HEK293 (cell line): ENCODE data around the gene CKS1B.
A peak's percentile ranks its signal among the peaks of the same experiment; 100 is the strongest.

ENCODE experiments used
- CTCF ChIA-PET: fragments of 350-600 bp; formaldehyde crosslinking; extraction: SDS; loops from one replicate; lab custom pipeline; 2021; ENCODE audit warnings: antibody characterized with exemption; lab: Yijun Ruan, JAX
- POLR2A ChIA-PET: fragments of 300-600 bp; formaldehyde crosslinking; extraction: SDS; loops from one replicate; lab custom pipeline; 2020; ENCODE audit warnings: antibody characterized with exemption, inconsistent platforms; lab: Yijun Ruan, JAX
- H3K27ac ChIP-seq: fragments of 200-500 bp; sonication (Bioruptor generic); 2 replicates; pipeline ENCODE4 v1.5.1; 2014; ENCODE audit warnings: low read depth, low read length, control low read depth, inconsistent platforms; ENCODE audit errors: extremely low read depth
- H3K36me3 ChIP-seq, 2 experiments: fragments of 200-500 bp in 1 of 2; sonication (Bioruptor generic) in 1 of 2; 1 replicate in 1 of 2; 2 replicates in 1 of 2; pipeline ENCODE4 v1.5.1; 2014 to 2017; ENCODE audit warnings: inconsistent platforms in 2 of 2, low read length in 2 of 2; ENCODE audit not compliant: control insufficient read depth in 2 of 2, insufficient read depth in 1 of 2
- H3K4me1 ChIP-seq: fragments of 200-500 bp; sonication (Bioruptor generic); 2 replicates; pipeline ENCODE4 v1.5.1; 2014; ENCODE audit warnings: mild to moderate bottlenecking, low read length, inconsistent platforms; ENCODE audit not compliant: control insufficient read depth, insufficient read depth
- H3K4me3 ChIP-seq: 2 replicates; pipeline ENCODE4 v1.5.1; 2011; ENCODE audit warnings: low read depth, mild to moderate bottlenecking, control low read depth, low read length, moderate library complexity
- H3K9me3 ChIP-seq: fragments of 200-500 bp; sonication (Bioruptor generic); 2 replicates; pipeline ENCODE4 v1.5.1; 2014; ENCODE audit warnings: low read depth, low read length, inconsistent platforms; ENCODE audit not compliant: control insufficient read depth, insufficient read depth
- EGR2 ChIP-seq: fragments of 450-650 bp; formaldehyde crosslinking; IDR thresholded peaks from 2 replicates; pipeline ENCODE4 v1.5.1; 2016; ENCODE audit warnings: low read depth, missing biosample characterization, missing genetic modification characterization
- HOXA7 ChIP-seq: sonication (generic); formaldehyde crosslinking; IDR thresholded peaks from 2 replicates; pipeline ENCODE4 v1.8.1; 2022; ENCODE audit warnings: missing genetic modification reagents, borderline replicate concordance
- HOXD13 ChIP-seq: sonication (generic); formaldehyde crosslinking; IDR thresholded peaks from 2 replicates; pipeline ENCODE4 v1.8.0; 2022; ENCODE audit warnings: missing genetic modification reagents, borderline replicate concordance
- KLF7 ChIP-seq: fragments of 450-650 bp; formaldehyde crosslinking; IDR thresholded peaks from 2 replicates; pipeline ENCODE4 v1.5.1; 2016; ENCODE audit warnings: missing biosample characterization, missing genetic modification characterization, borderline replicate concordance
- RBAK ChIP-seq: fragments of 450-650 bp; formaldehyde crosslinking; IDR thresholded peaks from 2 replicates; pipeline ENCODE4 v1.5.1; 2016; ENCODE audit warnings: missing biosample characterization, missing genetic modification characterization
- ZFHX2 ChIP-seq: fragments of 450-650 bp; formaldehyde crosslinking; conservative IDR thresholded peaks from 2 replicates; pipeline ENCODE4 v1.5.1; 2016; ENCODE audit warnings: missing biosample characterization, missing genetic modification characterization
- ZNF114 ChIP-seq: fragments of 450-650 bp; formaldehyde crosslinking; IDR thresholded peaks from 2 replicates; pipeline ENCODE4 v1.5.0; 2017; ENCODE audit warnings: missing biosample characterization, missing genetic modification characterization
- ZNF132 ChIP-seq: fragments of 450-650 bp; formaldehyde crosslinking; IDR thresholded peaks from 2 replicates; pipeline ENCODE4 v1.5.1; 2017; ENCODE audit warnings: missing biosample characterization, missing genetic modification characterization, borderline replicate concordance
- ZNF169 ChIP-seq: fragments of 450-650 bp; formaldehyde crosslinking; IDR thresholded peaks from 2 replicates; pipeline ENCODE4 v1.5.1; 2016; ENCODE audit warnings: missing biosample characterization, missing genetic modification characterization
- ZNF223 ChIP-seq: fragments of 450-650 bp; formaldehyde crosslinking; IDR thresholded peaks from 2 replicates; pipeline ENCODE4 v1.5.1; 2016; ENCODE audit warnings: missing biosample characterization, missing genetic modification characterization
- ZNF239 ChIP-seq: fragments of 450-650 bp; formaldehyde crosslinking; IDR thresholded peaks from 2 replicates; pipeline ENCODE4 v1.5.1; 2016; ENCODE audit warnings: missing biosample characterization, missing genetic modification characterization
- ZNF548 ChIP-seq: fragments of 450-650 bp; formaldehyde crosslinking; IDR thresholded peaks from 2 replicates; pipeline ENCODE4 v1.5.1; 2016; ENCODE audit warnings: missing biosample characterization, missing genetic modification characterization
- ZNF670 ChIP-seq: fragments of 450-650 bp; formaldehyde crosslinking; IDR thresholded peaks from 2 replicates; pipeline ENCODE4 v1.5.1; 2016; ENCODE audit warnings: missing biosample characterization, missing genetic modification characterization, low read depth
- ZNF701 ChIP-seq: fragments of 450-650 bp; formaldehyde crosslinking; IDR thresholded peaks from 2 replicates; pipeline ENCODE4 v1.5.1; 2016; ENCODE audit warnings: missing biosample characterization, missing genetic modification characterization
- ZNF776 ChIP-seq: fragments of 450-650 bp; formaldehyde crosslinking; IDR thresholded peaks from 2 replicates; pipeline ENCODE4 v1.5.0; 2017; ENCODE audit warnings: missing biosample characterization, missing genetic modification characterization, borderline replicate concordance
- TF ChIP-seq, protein P1 (sequence below): fragments of 450-650 bp; formaldehyde crosslinking; IDR thresholded peaks from 2 replicates; pipeline ENCODE4 v1.5.1; 2016; ENCODE audit warnings: missing biosample characterization, missing genetic modification characterization, low read depth
- TF ChIP-seq, protein P2 (sequence below): fragments of 450-650 bp; formaldehyde crosslinking; IDR thresholded peaks from 2 replicates; pipeline ENCODE4 v1.5.1; 2016; ENCODE audit warnings: missing biosample characterization, missing genetic modification characterization
- TF ChIP-seq, protein P3 (sequence below): fragments of 450-650 bp; formaldehyde crosslinking; IDR thresholded peaks from 2 replicates; pipeline ENCODE4 v1.5.1; 2016; ENCODE audit warnings: missing biosample characterization, missing genetic modification characterization
- TF ChIP-seq, protein P4 (sequence below): fragments of 450-650 bp; formaldehyde crosslinking; optimal IDR thresholded peaks from 2 replicates; pipeline ENCODE3; 2016; ENCODE audit warnings: missing biosample characterization, mild to moderate bottlenecking, missing genetic modification characterization

The CKS1B gene

DNA sequence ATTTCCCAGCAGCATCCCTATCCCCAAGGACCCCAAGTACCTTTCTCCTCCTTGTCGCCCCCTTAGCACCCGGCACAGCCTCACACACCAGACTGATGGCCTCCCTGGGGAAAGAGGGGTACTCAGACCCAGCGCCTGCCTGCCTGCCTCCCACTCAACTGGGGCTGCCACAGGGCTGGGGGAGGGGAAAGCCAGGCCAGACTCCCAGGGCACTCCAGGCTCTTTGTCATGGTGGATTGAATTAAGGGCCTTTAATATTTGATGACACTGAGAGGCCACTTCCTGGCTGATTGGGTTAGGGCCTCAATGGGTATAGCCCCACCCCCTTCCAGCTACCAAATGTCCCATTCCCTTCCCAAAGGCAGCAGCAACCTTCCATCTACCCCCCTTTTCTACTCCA is 5.8 kb upstream of the CKS1B start:
- Histone ChIP-seq H3K4me3 (no peak overlapping the region), H3K9me3 (no peaks in the 10 kb centered on the region), H3K4me1 (peaks cover 12% of the 10 kb centered on the region), H3K27ac (no peak overlapping the region), H3K36me3 (peaks cover 0 to 58% of the 10 kb centered on the region in 2 experiments; a peak in 1 of 3 replicates)
- ChIA-PET CTCF (interaction anchor here (0.6 to 1.7 kb wide), 2 partner anchors 31 to 396 kb away, joined by 4 to 5 read pairs; no protein-coding TSS in a partner anchor), POLR2A (no interaction called here)
- peak; percentile 63 for TF ChIP-seq ZFHX2 (tag by site-specific recombination)
- no peak for TF ChIP-seq RBAK (tag by site-specific recombination)

DNA sequence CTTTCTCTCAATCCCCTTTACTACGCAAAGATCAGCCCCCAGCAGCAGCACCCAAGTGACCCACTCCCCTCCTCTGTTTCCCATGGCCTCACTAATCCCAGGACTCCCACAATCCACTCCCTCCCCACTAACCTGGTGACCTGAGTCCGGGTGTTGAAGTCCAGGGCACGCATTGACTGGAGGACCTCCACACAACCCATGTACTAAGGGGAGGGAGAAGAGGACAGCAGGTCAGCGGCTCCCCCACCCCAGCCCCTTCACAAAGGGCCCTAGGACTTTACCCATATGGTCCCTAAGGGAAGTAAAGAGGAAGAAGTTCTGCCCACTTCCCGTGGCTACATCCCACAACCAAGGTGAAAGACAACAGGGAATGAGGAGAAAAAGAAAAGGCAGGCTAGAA is 5.2 kb upstream of the CKS1B start:
- no peak overlapping the region for H3K4me3 ChIP-seq
- TF ChIP-seq, protein P1, sequence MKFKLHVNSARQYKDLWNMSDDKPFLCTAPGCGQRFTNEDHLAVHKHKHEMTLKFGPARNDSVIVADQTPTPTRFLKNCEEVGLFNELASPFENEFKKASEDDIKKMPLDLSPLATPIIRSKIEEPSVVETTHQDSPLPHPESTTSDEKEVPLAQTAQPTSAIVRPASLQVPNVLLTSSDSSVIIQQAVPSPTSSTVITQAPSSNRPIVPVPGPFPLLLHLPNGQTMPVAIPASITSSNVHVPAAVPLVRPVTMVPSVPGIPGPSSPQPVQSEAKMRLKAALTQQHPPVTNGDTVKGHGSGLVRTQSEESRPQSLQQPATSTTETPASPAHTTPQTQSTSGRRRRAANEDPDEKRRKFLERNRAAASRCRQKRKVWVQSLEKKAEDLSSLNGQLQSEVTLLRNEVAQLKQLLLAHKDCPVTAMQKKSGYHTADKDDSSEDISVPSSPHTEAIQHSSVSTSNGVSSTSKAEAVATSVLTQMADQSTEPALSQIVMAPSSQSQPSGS (tag by site-specific recombination), result no peak
- no peak for TF ChIP-seq KLF7
- H3K9me3 ChIP-seq, result no peaks in the 10 kb centered on the region
- ChIA-PET POLR2A (no interaction called here), CTCF (interaction anchor here (0.6 to 2.0 kb wide), 3 partner anchors 30 to 396 kb away, joined by 4 to 10 read pairs (median 5); no protein-coding TSS in a partner anchor)
- H3K4me1 ChIP-seq, result peaks cover 12% of the 10 kb centered on the region
- no peak overlapping the region for H3K27ac ChIP-seq
- peaks cover 0 to 53% of the 10 kb centered on the region in 2 experiments; a peak in 1 of 3 replicates for H3K36me3 ChIP-seq

DNA sequence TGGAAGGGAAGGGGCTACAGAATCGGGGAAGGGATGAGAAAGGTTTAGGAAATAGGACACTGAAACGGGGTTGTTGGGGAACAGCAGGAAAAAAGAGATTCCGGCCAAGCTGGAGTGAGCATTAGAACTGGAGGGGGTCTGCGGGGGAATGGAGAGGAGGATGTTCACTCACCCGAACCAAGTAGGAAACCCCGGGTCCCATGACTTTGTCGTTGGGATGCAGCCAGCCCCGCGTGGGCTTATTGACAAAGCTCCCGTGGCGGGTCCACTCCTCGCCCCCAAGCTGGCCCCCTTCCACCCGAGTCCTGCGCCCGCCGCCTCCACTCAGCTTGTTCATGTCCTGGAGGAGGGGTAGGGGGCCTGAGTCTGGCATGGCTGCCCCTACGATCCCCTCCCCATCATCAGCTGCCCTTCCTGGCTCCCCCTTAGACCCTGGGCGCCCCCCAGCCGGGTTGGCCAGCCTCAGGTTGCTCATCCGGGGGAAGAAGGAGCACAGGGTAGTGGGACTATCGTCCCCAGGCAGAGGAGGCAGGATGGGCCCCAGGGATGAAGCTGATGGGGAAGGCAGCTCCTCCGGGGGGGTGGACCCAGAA is 4.5 kb upstream of the CKS1B start:
- Histone ChIP-seq H3K27ac (peak overlapping the region; percentile 32; the same call in 1 of the 2 replicates), H3K4me3 (no peak overlapping the region)

DNA sequence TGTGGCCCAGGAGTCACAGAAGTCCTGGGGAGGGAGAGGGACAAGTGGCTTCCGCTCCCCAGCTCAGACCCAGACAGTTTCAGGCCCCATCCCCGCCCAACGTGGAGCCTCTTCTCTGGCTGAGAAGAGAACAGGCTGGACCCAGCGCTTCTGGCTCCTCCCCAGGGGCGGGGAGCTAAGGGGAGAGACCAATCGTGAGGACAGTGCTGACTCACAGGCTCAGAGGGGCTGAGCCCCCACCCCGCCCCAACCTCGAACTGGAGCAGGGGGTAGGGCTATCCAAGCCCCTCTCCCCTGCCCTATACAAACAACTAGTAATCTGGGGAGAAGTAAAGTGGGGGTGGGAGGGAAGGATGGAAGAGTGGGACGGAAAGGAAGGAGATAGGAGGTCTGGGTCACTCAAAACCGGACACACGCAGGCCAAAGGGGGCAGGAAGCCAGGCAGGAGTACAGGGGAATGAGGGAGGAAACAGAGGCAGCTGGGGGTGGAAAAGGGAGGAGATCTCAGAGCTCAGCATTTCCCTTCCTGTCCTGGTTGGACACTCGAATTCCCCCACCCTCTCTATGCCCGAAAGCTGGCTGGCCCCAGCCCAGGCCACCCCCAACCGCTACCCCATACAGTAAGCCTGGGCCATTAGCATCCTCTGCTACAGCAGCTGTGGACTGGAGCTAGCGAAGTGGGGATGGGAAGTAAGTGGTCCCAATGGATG is 3.7 kb upstream of the CKS1B start, which contains the start of gene SHC1:
SHC1 (minus strand) TSS at position 117 of the 710 bp plus-strand sequence. CDS start 221 bp downstream, outside the sequence.
- no peaks in the 10 kb centered on the region for H3K9me3 ChIP-seq
- H3K27ac ChIP-seq, result peak within 1 kb of the TSS; percentile 32; the same call in 1 of the 2 replicates
- ChIA-PET POLR2A (interaction anchor here (1.1 to 6.0 kb wide), 9 partner anchors 9 to 80 kb away, joined by 4 to 69 read pairs (median 4); partner anchors contain the start of genes ADAM15, FLAD1, PBXIP1 and PMVK), CTCF (interaction anchor here (0.6 to 2.0 kb wide), 8 partner anchors 10 to 974 kb away, joined by 3 to 16 read pairs (median 4); partner anchors contain the start of gene PYGO2)
- H3K36me3 ChIP-seq, result peaks cover 0 to 37% of the 10 kb centered on the region in 2 experiments; a peak in 1 of 3 replicates
- no peak within 1 kb of the TSS for H3K4me3 ChIP-seq
- peaks cover 12% of the 10 kb centered on the region for H3K4me1 ChIP-seq
- TF ChIP-seq HOXA7 (CRISPR knock-in tag) (no peak), ZNF114 (tag by site-specific recombination) (no peak), ZNF670 (no peak), ZNF169 (tag by site-specific recombination) (no peak), ZNF132 (tag by site-specific recombination) (no peak), ZNF239 (tag by site-specific recombination) (no peak), HOXD13 (CRISPR knock-in tag) (no peak), ZNF548 (tag by site-specific recombination) (no peak), ZNF776 (tag by site-specific recombination) (no peak)
- TF ChIP-seq, protein P2, sequence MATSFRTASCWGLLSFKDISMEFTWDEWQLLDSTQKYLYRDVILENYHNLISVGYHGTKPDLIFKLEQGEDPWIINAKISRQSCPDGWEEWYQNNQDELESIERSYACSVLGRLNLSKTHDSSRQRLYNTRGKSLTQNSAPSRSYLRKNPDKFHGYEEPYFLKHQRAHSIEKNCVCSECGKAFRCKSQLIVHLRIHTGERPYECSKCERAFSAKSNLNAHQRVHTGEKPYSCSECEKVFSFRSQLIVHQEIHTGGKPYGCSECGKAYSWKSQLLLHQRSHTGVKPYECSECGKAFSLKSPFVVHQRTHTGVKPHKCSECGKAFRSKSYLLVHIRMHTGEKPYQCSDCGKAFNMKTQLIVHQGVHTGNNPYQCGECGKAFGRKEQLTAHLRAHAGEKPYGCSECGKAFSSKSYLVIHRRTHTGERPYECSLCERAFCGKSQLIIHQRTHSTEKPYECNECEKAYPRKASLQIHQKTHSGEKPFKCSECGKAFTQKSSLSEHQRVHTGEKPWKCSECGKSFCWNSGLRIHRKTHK, result no peak
- TF ChIP-seq, protein P3, sequence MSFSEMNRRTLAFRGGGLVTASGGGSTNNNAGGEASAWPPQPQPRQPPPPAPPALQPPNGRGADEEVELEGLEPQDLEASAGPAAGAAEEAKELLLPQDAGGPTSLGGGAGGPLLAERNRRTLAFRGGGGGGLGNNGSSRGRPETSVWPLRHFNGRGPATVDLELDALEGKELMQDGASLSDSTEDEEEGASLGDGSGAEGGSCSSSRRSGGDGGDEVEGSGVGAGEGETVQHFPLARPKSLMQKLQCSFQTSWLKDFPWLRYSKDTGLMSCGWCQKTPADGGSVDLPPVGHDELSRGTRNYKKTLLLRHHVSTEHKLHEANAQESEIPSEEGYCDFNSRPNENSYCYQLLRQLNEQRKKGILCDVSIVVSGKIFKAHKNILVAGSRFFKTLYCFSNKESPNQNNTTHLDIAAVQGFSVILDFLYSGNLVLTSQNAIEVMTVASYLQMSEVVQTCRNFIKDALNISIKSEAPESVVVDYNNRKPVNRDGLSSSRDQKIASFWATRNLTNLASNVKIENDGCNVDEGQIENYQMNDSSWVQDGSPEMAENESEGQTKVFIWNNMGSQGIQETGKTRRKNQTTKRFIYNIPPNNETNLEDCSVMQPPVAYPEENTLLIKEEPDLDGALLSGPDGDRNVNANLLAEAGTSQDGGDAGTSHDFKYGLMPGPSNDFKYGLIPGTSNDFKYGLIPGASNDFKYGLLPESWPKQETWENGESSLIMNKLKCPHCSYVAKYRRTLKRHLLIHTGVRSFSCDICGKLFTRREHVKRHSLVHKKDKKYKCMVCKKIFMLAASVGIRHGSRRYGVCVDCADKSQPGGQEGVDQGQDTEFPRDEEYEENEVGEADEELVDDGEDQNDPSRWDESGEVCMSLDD (tag by site-specific recombination), result no peak

More for the DNA sequence above, 4.5 kb upstream of the CKS1B start:
- Histone ChIP-seq H3K4me1 (peaks cover 12% of the 10 kb centered on the region), H3K36me3 (peaks cover 0 to 45% of the 10 kb centered on the region in 2 experiments; a peak in 1 of 3 replicates), H3K9me3 (no peaks in the 10 kb centered on the region)
- POLR2A ChIA-PET, result interaction anchor here (1.1 to 6.0 kb wide), 9 partner anchors 8 to 81 kb away, joined by 4 to 69 read pairs (median 4); partner anchors contain the start of genes ADAM15, FLAD1, PBXIP1 and PMVK
- CTCF ChIA-PET, result interaction anchor here (0.6 to 2.0 kb wide), 6 partner anchors 8 to 91 kb away, joined by 3 to 16 read pairs (median 6); partner anchors contain the start of gene PYGO2
- peak; percentile 38; the same call in 1 of the 2 replicates for TF ChIP-seq EGR2 (tag by site-specific recombination)
- TF ChIP-seq ZNF701, result no peak
- peak; percentile 53; the same call in 1 of the 2 replicates for TF ChIP-seq ZFHX2 (tag by site-specific recombination)
- TF ChIP-seq ZNF223, result no peak
- TF ChIP-seq ZNF114 (tag by site-specific recombination), result no peak
- TF ChIP-seq, protein P4, sequence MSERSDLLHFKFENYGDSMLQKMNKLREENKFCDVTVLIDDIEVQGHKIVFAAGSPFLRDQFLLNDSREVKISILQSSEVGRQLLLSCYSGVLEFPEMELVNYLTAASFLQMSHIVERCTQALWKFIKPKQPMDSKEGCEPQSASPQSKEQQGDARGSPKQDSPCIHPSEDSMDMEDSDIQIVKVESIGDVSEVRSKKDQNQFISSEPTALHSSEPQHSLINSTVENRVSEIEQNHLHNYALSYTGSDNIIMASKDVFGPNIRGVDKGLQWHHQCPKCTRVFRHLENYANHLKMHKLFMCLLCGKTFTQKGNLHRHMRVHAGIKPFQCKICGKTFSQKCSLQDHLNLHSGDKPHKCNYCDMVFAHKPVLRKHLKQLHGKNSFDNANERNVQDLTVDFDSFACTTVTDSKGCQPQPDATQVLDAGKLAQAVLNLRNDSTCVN (tag by site-specific recombination), result no peak
